Body of pancreas (tissue), 4 donors: ENCODE results near the gene RABIF.

Experiments used
- CTCF ChIP-seq, 7 experiments: fragments of 450-650 bp in 4 of 7; fragments of 200-600 bp in 3 of 7; sonication (generic) in 3 of 7; IDR thresholded peaks; one replicate each; pipeline ENCODE4 v1.5.1; 2016 to 2019; ENCODE audit warnings: antibody characterized with exemption in 7 of 7
- POLR2A ChIP-seq, 3 donors: fragments of 450-650 bp; IDR thresholded peaks; one replicate each; pipeline ENCODE4 v1.6.1; 2016; ENCODE audit warnings: antibody characterized with exemption in 3 of 3, mild to moderate bottlenecking in 2 of 3

GRCh38 chr1:202923533-202923932 is 34.6 kb upstream of the RABIF start:
- TF ChIP-seq CTCF (IDR thresholded peaks at IDR 0.05) (no peak), POLR2A (IDR thresholded peaks at IDR 0.05) (no peak)
